NCI-H2196 (cell line): Measurements from ENCODE around the gene STK32C.
"Not testable (repeated sequence)": the region's sequence is repeated elsewhere in the genome, so short reads cannot be mapped to it uniquely, and the experiment has no call there.

ENCODE experiments used
- DNase-seq: peaks from one replicate; lab custom pipeline; 2025; ENCODE audit not compliant: unreplicated experiment; lab: John Stamatoyannopoulos, UW

The STK32C gene

GRCh38 chr10:132269266-132270230, 38.2 kb downstream of the STK32C start:
- no peak for DNase-seq

- not testable (repeated sequence) for DNase-seq
Measured at GRCh38 chr10:132267916-132268315, 39.8 kb downstream of the STK32C start.

GRCh38 chr10:132266594-132267161, 41.1 kb downstream of the STK32C start:
- DNase-seq, result no peak

- DNase-seq, result no peak
Measured at GRCh38 chr10:132265890-132266496, 41.8 kb downstream of the STK32C start.

GRCh38 chr10:132264966-132265889, 42.5 kb downstream of the STK32C start:
- DNase-seq, result no peak

- no peak for DNase-seq
Measured at GRCh38 chr10:132264306-132264950, 43.3 kb downstream of the STK32C start.

GRCh38 chr10:132263866-132264265, 43.9 kb downstream of the STK32C start:
- no peak for DNase-seq

- DNase-seq, result no peak
Measured at GRCh38 chr10:132259702-132260482, 47.9 kb downstream of the STK32C start.

- DNase-seq, result no peak
Measured at GRCh38 chr10:132258423-132258822, 49.3 kb downstream of the STK32C start.

- no peak for DNase-seq
Measured at GRCh38 chr10:132257907-132258306, 49.8 kb downstream of the STK32C start.

GRCh38 chr10:132257271-132257670, 50.5 kb downstream of the STK32C start:
- DNase-seq, result no peak

GRCh38 chr10:132256866-132257265, 50.9 kb downstream of the STK32C start:
- DNase-seq, result no peak

- no peak for DNase-seq
Measured at GRCh38 chr10:132255489-132256344, 52.0 kb downstream of the STK32C start.

- DNase-seq, result no peak
Measured at GRCh38 chr10:132254841-132255240, 52.9 kb downstream of the STK32C start.

- DNase-seq, result no peak
Measured at GRCh38 chr10:132253092-132253687, 54.6 kb downstream of the STK32C start.

GRCh38 chr10:132252412-132252811, 55.3 kb downstream of the STK32C start:
- no peak for DNase-seq

GRCh38 chr10:132251928-132252327, 55.8 kb downstream of the STK32C start:
- DNase-seq, result no peak
